Central memory CD8-positive, alpha-beta T cell (primary cell): Measurements from ENCODE around the gene DCAKD.
A peak's percentile ranks its signal among the peaks of the same experiment; 100 is the strongest.

ENCODE experiments used
- ATAC-seq: fragments of 150-1000 bp; cut with Tn5 transposase; replicated peaks from 2 replicates; pipeline ENCODE4 v1.10.0; 2022; ENCODE audit warnings: mild to moderate bottlenecking, moderate FRiP score, moderate number of reproducible peaks; ENCODE audit not compliant: poor library complexity, severe bottlenecking; ENCODE audit errors: extremely low read depth
- DNase-seq, 2 donors: peaks; one replicate each; pipeline ENCODE4 v3.0.0; 2021; ENCODE audit warnings: low spot score in 2 of 2
- H3K27ac Mint-ChIP-seq: one replicate; pipeline ENCODE4 v1.8.0; 2022; ENCODE audit warnings: low read depth, mild to moderate bottlenecking, moderate library complexity, mixed read lengths
- H3K27me3 Mint-ChIP-seq: one replicate; pipeline ENCODE4 v1.8.0; 2022; ENCODE audit warnings: mixed read lengths
- H3K36me3 Mint-ChIP-seq: one replicate; pipeline ENCODE4 v1.8.0; 2022; ENCODE audit warnings: mild to moderate bottlenecking, moderate library complexity, mixed read lengths; ENCODE audit not compliant: insufficient read depth
- H3K4me1 Mint-ChIP-seq: one replicate; pipeline ENCODE4 v1.8.0; 2022; ENCODE audit warnings: mixed read lengths
- H3K4me3 Mint-ChIP-seq: one replicate; pipeline ENCODE4 v1.8.0; 2022; ENCODE audit warnings: mild to moderate bottlenecking, moderate library complexity, mixed read lengths
- H3K9me3 Mint-ChIP-seq: one replicate; pipeline ENCODE4 v1.8.0; 2022; ENCODE audit warnings: mixed read lengths

DCAKD gene

DNA sequence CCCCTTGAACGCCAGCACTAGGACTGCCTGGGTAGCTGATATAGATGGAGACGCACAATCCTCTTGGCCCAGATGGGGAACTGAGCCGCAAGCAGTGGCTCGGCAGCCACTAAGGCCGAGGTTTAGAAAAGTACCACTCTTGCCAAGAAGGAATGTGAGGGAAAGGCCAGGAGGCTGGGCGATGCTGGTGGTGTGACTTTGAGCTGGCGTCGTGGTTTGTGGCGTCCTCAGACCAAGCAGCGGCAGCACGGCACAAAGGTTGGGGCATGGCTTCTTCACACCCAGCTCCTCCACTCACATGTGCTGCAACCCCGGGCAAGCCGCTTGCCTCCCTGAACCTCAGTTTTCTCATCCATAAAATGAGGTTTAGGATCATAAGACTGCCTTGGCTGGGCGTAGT is 15.6 kb downstream of the DCAKD start:
- H3K9me3 Mint-ChIP-seq: no peaks in the 10 kb centered on the region
- no peak for ATAC-seq
- no peak overlapping the region for H3K27ac Mint-ChIP-seq
- H3K36me3 Mint-ChIP-seq: peaks cover 12% of the 10 kb centered on the region
- no peak overlapping the region for H3K4me3 Mint-ChIP-seq
- H3K27me3 Mint-ChIP-seq: no peaks in the 10 kb centered on the region
- DNase-seq: no peak
- H3K4me1 Mint-ChIP-seq: peaks cover 9% of the 10 kb centered on the region

DNA sequence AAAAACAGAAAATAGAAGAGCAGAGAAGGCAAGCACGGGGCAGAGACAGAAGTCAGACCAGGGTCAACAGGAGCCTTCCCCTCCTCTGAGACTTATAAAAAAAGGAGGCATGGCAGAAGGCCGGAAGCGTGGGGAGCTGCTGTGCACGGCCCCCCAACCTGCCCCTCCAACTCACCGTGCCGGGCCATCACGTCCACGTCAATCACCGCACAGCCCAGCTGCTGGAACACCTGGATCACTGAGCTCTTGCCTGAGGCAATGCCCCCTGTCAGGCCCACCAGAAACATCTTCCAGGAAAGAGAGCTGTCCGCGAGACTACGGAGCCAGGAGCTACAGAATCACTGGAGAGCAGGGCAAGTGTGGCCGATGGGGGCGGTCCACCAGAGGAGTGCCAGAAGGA is 16.8 kb downstream of the DCAKD start:
- ATAC-seq: no peak
- peaks cover 12% of the 10 kb centered on the region for H3K36me3 Mint-ChIP-seq
- H3K4me3 Mint-ChIP-seq: no peak overlapping the region
- DNase-seq: no peak
- H3K27ac Mint-ChIP-seq: peak overlapping the region; percentile 77
- peaks cover 9% of the 10 kb centered on the region for H3K4me1 Mint-ChIP-seq
- no peaks in the 10 kb centered on the region for H3K9me3 Mint-ChIP-seq
- no peaks in the 10 kb centered on the region for H3K27me3 Mint-ChIP-seq

DNA sequence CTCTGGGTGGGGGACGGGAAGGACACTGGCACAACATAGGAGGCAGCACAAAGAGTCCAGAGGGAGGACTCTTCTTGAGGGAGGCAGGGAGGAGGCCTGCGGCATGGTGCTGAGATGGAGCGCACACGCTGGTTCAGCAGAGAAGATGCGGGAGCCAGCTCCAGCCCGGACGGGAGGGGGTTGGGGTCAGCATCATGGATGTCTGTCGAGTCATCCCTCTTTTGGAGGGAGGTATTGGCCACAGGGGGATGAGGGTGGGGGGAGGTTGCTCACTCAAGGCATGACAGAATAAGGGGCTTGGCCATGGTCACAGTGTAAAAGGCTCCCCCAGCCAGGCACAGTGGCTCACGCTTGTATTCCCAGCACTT is 19.3 kb downstream of the DCAKD start:
- H3K27me3 Mint-ChIP-seq: no peaks in the 10 kb centered on the region
- H3K36me3 Mint-ChIP-seq: peaks cover 14% of the 10 kb centered on the region
- ATAC-seq (no peak), DNase-seq (no peak)
- peaks cover 9% of the 10 kb centered on the region for H3K4me1 Mint-ChIP-seq
- H3K27ac Mint-ChIP-seq: peak overlapping the region; percentile 32
- H3K4me3 Mint-ChIP-seq: no peak overlapping the region
- no peaks in the 10 kb centered on the region for H3K9me3 Mint-ChIP-seq

DNA sequence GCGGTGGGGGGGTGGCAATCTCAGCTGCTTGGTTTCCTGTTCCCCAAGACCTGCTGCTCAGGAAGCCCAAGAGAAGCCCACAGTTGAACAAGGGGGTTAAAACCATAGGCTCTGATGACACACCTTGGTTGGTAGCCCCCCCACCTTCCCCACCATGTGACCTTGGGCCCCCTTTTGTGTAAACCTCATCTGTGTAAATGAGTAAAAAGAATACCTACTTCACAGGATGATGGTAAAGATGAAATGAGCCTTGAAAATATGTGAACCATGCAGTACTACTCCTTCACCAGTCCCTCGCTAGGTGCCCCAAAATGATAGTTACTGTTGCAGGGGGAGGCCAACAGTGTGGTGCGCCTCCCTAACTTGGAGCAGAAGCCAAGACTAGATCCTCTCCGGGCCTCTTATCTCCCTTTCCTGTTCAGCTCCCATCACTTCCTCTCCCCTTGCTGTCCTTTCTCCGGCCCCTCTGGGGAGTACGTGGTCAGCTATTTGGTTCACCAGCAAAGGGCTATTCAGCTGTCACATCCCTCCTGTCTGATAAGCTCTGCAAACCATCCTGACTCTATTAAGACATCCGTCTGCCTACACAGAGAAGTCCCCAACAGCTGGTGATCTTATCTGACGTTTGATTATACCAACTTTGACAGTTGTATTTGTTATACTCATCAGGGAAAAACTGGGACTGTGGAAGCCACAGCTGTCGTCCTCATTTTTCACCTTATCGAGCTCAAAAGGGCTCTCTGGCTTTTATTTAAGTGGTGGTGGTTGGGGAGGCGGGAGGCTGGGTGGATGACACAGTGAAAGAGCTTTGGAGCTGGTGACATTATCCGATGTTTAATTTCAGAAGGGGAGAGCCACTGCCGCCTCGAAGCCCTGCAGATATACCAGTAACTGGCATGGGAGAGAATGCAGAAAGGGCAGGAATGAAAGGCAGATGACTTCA is 19.9 kb downstream of the DCAKD start:
- Mint-ChIP-seq H3K4me1 (peaks cover 9% of the 10 kb centered on the region), H3K36me3 (peaks cover 14% of the 10 kb centered on the region), H3K4me3 (no peak overlapping the region), H3K27ac (peak overlapping the region; percentile 32), H3K9me3 (no peaks in the 10 kb centered on the region), H3K27me3 (no peaks in the 10 kb centered on the region)
- ATAC-seq: no peak
- no peak for DNase-seq

DNA sequence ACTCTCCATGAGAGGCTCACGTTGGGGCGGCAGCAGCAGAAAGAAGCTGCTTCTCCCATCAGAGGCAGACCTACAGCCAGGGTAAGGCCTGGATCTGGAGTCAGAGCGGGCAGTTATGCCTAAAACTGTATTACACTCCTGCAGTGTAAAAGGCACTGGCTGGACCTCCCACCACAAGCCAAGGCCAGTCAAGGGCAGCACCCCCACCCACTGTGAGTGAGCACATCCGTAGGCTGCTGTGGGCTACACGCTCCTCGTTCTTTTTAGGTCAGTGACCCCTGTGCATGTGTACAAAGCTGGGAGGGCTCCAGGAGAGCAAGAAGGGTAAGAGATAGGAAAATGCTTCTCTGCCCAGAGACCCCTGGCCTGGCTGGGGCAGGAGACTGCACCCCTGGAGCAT is 20.7 kb downstream of the DCAKD start:
- no peak for DNase-seq
- ATAC-seq: no peak
- H3K9me3 Mint-ChIP-seq: no peaks in the 10 kb centered on the region
- no peak overlapping the region for H3K4me3 Mint-ChIP-seq
- peaks cover 14% of the 10 kb centered on the region for H3K36me3 Mint-ChIP-seq
- H3K27me3 Mint-ChIP-seq: no peaks in the 10 kb centered on the region
- H3K4me1 Mint-ChIP-seq: peaks cover 9% of the 10 kb centered on the region
- H3K27ac Mint-ChIP-seq: no peak overlapping the region

DNA sequence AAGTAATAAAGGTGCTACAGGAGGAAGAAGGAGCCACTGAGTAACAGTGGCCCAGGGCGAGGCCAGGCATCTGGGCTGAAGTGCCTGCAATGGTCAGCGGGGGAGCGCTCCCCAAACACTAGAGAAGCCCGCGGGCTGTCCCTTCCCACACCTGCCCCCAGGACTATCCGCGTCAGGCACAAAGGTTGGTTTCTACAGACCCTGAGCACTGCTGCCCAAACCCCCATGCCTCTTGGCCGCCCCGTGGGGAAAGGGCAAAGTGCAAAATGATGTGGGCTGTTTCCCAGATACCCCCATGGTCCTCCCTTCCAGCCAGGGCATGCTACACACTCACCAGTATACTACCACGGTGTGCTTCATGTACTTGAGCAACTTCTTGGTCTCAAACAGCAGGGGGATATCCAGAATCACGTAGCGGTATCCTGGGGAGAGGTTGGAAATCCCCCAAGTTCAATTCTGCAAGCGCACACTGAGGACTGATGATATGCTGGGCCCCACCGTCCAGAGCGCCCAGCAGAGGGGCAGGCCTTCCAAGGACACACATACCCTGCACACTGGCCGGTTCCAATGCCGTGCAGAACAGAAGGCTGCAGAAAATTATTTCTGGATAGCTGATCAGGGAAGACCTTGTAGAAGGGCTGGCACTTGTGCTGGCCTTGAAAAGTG is 21.5 kb downstream of the DCAKD start:
- no peak for ATAC-seq

DNA sequence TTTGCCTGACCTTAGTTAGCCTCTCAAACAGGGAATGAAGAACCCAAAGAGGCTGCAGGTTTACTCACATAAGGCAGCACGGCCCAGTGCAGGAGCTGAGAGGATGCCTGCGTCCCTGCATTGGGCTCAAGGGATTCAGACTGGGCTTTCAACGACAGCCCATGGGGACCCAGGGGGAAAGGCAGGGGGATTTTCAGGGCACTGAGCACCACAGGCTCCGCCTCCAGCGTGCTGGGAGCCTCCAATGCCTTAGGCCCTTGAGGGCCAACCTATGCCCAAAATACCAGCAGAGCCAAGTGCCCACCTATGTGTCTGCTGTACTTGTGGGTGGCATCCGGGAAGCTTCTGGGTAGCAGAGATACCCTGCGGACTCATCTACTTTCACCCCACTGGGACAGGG is 22.3 kb downstream of the DCAKD start:
- Mint-ChIP-seq H3K9me3 (no peaks in the 10 kb centered on the region), H3K36me3 (peaks cover 11% of the 10 kb centered on the region), H3K4me3 (no peak overlapping the region), H3K27ac (no peak overlapping the region), H3K4me1 (peaks cover 1% of the 10 kb centered on the region), H3K27me3 (no peaks in the 10 kb centered on the region)
- no peak for DNase-seq
- no peak for ATAC-seq

More for the DNA sequence above, 21.5 kb downstream of the DCAKD start:
- Mint-ChIP-seq H3K9me3 (no peaks in the 10 kb centered on the region), H3K4me1 (peaks cover 9% of the 10 kb centered on the region), H3K36me3 (peaks cover 14% of the 10 kb centered on the region), H3K4me3 (no peak overlapping the region), H3K27me3 (no peaks in the 10 kb centered on the region), H3K27ac (no peak overlapping the region)
- DNase-seq: no peak

DNA sequence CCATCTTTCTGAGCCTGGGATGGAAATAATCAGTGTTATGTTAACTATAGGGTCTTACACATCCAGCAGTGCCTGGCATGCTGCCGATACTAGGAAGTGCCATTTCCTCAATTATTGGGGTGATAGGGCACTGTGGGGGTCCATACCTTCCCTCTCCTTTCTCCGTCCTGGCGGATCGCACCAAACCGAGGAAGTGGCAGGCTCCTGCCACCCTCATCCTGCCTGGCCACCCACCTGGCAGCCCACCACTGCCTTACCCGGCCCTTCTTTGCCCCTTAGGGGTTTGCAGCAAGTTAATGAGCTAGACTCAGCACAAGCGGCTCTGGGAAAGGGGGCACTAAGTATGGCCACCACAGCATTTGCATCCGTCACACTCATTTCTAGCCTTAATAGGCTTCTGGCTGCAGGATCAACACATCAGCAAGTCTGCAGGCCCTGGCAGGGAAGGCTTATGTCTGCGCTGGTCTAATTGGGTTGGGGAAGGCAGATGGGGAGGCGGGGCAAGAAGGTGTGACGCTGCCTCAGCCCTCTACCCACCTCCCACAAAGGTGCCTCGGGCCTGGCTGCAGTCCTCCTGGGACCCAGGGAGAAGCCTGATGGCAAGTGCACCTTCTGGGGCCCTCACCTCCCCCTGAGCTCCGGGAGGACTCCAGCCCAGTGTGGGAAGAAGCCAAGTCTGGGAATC is 28.6 kb downstream of the DCAKD start:
- Mint-ChIP-seq H3K4me3 (peak overlapping the region; percentile 42), H3K36me3 (peaks cover 8% of the 10 kb centered on the region), H3K27me3 (peaks cover 38% of the 10 kb centered on the region), H3K9me3 (no peaks in the 10 kb centered on the region), H3K27ac (peak overlapping the region; percentile 87), H3K4me1 (peaks cover 26% of the 10 kb centered on the region)
- ATAC-seq (no peak), DNase-seq (no peak)

DNA sequence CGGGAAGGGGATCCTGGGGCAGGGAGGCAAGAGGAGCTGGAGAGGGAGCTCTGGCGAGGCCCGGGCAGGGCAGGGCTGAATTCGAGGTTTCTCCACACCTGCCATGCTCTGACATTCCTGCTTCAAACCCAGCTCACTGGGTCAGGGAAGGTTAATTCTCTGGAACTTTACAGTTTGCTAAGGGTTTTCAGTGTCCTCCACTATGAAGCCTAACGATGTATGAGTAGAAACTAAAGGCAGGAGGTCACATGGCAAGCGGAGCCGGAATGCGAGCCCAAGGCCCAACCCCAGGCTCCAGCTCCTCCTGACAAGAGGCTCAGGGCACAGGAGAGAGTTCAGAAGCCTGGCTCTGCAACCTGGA is 29.2 kb downstream of the DCAKD start:
- Mint-ChIP-seq H3K4me3 (peak overlapping the region; percentile 42), H3K4me1 (peaks cover 26% of the 10 kb centered on the region), H3K9me3 (no peaks in the 10 kb centered on the region), H3K27me3 (peaks cover 39% of the 10 kb centered on the region), H3K27ac (no peak overlapping the region), H3K36me3 (peaks cover 6% of the 10 kb centered on the region)
- DNase-seq (no peak), ATAC-seq (no peak)

DNA sequence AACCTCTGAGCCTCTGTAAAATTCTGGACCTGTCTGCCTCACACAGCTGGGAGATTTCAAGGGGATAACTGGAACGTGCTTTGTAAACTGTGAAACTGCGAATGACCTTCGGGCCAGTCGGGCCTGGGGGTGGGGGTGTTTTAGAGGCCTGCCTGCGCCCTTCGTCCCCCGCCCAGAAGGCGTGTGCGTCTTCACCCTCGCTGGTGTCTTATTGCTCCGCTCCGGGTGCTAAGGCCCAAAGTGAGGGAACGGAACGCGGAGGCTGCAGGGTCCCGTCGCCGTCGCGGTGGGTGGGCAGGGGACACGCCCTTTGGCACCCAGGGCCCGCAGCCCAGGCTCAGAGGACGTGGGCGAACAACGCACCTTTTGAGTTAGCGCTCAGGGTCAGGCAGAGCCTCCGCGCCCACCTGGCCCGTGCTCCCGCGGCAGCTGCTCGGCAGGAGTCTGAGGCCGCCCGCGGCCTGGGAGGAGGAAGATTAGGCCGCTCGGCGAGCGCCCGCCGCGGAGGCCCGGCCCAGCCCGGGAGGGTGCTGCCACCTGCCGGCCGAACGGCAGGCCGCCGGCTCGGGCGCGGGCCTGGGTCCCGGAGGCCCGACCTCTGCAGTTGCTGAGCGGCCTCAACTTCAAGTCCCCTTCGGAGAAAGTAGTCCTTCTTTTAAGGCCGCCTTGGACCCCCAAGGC is 29.7 kb downstream of the DCAKD start:
- no peak overlapping the region for H3K27ac Mint-ChIP-seq
- H3K4me1 Mint-ChIP-seq: peaks cover 26% of the 10 kb centered on the region
- peak; percentile 37 to 44 for DNase-seq
- peak overlapping the region; percentile 62 for H3K4me3 Mint-ChIP-seq
- H3K36me3 Mint-ChIP-seq: peaks cover 6% of the 10 kb centered on the region
- peaks cover 42% of the 10 kb centered on the region for H3K27me3 Mint-ChIP-seq
- no peaks in the 10 kb centered on the region for H3K9me3 Mint-ChIP-seq
- no peak for ATAC-seq

DNA sequence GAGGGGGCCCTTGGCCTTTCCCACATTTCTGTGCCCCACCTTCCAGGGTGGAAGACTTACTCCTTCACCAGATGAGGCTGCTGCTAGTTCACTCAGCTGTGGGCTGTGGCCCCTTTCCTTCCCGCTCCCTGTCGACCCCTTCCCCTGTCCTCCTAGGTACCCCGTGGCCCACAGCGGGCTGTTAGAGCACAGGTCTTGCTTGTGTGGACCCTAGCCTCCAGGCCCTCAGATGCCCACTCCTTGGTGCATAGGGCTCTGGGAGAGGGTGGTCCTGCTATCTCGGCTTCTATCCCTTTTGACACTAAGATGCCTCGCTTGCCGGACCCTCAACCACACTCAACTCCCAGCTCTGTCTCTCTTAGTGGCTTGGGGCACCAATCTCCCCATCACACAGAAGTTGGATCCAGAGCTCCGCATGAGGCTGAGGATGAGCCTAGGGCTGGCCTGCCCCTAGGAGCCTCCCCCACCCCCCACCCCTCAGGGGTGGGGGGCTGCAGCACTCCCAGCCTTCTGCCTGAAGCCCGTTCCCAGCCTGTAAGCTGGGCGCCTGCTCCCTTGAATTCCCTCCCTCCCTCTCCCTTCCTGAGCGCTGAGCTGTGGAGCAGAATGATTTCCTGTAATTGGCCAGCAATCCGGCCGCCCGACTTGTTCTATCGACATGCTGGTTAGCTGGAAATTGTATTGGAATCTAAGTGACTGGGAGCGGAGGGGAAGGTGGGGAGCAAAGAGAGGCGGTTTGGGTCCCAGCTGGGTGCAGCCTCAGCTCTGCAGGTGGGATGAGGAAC is 30.9 kb downstream of the DCAKD start:
- no peaks in the 10 kb centered on the region for H3K9me3 Mint-ChIP-seq
- ATAC-seq (no peak), DNase-seq (no peak)
- peaks cover 26% of the 10 kb centered on the region for H3K4me1 Mint-ChIP-seq
- peaks cover 53% of the 10 kb centered on the region for H3K27me3 Mint-ChIP-seq
- peak overlapping the region; percentile 85 for H3K4me3 Mint-ChIP-seq
- H3K27ac Mint-ChIP-seq: no peak overlapping the region
- peaks cover 6% of the 10 kb centered on the region for H3K36me3 Mint-ChIP-seq
